Measurements from ENCODE around the gene CDC14A.

GRCh38 chr1:100430325-100430756, 78.0 kb downstream of the CDC14A start:
- TF ChIP-seq CTCF (conservative IDR thresholded peaks at IDR 0.05; ENCODE audit: low read length) (no peak), EZH2phosphoT487 (IDR thresholded peaks at IDR 0.05; ENCODE audit: borderline replicate concordance, low read depth, low read length) (no peak)
